GM19467 (cell line): ENCODE results near the gene MAST3.

Experiments used
- ATAC-seq: cut with Tn5 transposase; IDR thresholded peaks from one replicate; pipeline ENCODE4 v1.9.1; 2021; ENCODE audit warnings: mild to moderate bottlenecking, moderate library complexity; ENCODE audit not compliant: unreplicated experiment

Gene MAST3

DNA sequence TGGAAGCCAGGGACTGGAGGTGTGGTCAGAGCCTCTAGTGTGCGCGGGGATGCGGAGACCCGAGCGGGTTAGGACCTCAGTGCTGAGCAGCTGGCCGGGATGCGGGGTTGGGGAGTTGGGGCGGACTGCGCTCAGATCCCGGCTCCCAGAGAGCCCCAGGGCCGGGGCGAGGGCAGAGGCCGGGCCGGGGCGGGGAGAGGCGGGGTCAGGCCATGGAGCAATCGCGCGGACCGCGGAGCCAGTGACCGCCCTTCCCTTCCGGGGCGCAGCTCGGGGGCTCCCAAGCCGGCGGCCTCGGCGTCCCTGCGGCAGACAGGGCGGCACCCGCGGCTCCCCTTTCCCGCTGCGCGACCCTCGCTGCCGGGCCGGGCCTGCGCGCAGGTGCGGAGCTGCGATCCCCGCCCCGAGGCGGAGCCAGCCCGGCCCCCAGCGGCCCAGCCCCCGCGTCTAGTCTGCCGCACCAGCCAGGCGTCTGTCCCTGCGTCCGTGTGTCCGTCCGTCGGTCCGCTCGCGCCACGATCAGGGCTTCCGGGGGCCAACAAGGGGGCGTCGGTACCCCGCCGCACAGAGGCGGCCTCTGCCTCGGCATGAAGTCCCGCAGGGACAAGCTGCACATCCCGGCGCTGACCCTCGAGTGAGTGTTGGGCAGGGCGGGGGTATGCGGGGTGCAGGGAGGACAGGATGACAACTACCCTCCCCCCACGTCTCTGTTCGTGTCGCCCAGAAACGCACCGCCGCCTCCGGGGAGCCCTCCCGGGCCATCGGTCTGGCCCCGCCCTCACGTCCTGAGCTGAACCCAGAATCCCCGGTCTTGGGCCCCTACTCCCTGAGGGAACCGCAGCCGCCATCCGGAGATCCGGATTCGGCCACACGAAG lies 12.4 kb downstream of the MAST3 start:
- ATAC-seq, result no peak

DNA sequence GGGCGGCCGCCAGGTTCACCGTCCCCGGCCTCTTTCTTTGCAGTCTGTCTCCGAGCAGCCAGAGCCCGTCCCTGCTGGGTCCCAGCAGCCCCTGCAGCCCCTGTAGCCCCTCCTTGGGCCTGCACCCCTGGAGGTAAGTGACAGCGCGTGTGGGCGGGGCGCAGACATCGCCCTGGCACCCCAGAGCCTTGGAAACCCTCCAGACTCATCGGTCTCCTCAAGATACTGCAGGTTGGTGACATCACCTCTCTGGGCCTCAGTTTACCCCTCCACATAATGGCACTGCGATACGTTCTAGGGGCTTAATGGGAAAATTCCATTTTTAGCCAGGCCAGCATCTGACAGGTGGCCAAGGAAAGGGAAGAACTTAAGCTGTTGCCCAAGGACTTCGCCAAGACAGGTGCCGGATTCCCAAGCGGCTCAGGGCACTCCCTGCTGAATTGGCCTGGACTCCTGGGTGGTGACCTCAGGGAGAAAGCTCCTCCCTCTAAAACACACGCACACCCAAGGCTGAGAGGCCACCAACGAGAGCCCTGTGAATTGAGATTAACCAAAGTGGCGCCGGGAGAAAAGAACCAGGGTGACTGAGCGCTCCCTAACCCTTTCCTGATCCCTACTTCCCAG lies 13.1 kb downstream of the MAST3 start:
- no peak for ATAC-seq

DNA sequence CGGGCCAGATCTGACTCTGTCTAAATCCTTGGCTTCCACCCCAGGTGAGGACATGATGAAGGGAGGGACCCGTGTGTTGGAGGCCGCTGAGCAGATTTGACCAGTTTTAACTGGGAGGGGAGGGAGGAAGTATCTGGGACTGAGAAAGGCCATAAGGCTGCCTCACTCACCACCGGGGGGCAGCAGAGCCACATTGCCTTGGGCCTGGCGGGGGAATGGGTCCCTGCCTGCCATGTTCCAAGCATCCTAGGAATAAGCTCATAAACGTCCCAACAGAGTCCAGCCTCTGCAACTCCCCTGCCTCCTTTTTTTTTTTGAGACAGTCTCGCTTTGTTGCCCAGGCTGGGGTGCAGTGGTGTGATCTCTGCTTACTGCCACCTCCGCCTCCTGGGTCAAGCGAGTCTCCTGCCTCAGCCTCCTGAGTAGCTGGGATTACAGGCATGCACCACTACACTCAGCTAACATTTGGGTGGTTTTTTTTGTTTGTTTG lies 15.5 kb downstream of the MAST3 start:
- no peak for ATAC-seq

DNA sequence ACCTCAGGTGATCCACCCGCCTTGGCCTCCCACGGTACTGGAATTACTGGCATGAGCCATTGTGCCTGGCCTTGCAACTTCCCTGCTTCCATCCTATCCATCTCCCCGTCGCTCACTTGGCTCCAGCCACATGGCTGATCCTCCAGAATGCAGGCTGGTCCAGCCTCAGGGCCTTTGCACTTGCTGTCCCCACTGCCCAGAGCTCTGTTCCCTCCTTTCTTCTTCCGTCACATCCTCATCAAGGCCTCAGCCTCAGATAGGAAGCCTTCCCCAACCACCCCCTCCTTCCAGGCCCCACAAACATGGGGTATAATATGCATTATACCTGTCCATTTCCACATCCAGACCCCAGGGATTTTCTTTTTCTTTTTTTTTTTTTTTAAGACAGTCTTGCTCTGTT lies 16.2 kb downstream of the MAST3 start:
- ATAC-seq, result no peak

DNA sequence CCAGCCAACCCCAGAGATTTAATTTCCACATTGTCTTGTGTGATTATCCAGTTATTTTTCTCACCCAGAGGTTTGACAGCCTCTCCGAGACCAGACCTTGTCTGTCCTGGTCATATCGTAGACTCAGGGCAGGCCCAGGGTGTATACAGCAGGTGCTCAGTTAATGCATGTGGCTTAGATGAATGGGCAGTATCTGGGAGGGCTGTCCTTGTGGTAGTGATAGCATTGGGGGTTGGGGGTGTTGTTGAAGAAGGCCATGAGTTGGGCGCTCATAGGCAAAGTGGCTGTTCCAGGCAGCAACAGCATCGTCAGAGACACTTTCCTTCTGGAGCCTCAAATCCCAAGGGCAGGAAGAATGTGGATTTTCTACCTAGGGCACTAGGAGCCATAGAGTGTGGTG lies 16.9 kb downstream of the MAST3 start:
- no peak for ATAC-seq

DNA sequence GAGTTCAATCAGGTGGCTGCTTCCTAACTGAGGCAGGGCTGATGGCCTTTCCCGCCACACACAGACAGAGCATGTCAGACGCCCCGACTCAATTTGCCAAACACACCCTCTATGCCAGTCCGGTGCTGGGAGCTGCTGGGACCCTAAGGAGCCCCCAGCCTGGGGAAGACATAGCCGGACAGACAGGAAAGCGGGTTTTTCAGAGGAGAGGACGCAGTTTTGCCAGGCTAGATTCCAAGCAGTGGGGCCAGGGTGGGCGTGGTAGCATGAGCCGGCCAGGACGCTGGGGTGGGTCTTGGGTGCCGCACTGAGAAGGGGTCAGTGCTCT lies 19.8 kb downstream of the MAST3 start:
- no peak for ATAC-seq

DNA sequence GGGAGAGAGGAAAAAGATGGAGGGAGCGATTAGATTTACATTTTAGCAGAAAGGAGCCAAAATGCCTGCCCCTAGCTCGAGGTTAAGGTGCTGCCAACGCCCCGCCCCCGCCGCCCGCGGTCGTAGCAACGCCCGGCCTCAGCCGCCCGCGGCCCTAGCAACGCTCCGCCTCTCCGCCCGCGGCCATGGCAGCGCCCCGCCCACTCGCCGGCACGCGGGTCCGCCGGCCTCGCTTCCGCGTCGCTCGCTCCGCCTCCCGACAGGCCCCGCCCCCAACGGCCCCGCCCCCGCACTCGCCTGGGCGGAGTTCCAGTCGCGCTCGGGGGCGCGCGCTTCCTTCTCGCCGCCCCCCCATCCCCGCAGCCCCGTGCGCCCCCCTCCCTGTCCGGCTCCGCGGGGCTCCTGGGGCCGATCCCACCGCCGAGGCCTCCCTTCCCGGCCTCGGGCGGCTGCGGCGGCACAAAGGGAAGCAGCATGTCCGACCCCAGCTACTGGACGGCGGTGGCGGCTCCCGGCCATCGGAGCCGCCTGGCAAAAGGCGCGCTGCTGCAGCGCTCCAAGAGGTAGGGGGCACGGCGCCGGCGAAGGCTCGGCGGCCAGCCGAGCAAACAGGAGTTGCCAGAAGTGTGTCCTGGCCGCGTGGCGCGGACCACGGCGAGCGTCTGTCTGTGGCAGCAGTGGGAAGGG lies 20.3 kb downstream of the MAST3 start:
- peak; percentile 72 for ATAC-seq

DNA sequence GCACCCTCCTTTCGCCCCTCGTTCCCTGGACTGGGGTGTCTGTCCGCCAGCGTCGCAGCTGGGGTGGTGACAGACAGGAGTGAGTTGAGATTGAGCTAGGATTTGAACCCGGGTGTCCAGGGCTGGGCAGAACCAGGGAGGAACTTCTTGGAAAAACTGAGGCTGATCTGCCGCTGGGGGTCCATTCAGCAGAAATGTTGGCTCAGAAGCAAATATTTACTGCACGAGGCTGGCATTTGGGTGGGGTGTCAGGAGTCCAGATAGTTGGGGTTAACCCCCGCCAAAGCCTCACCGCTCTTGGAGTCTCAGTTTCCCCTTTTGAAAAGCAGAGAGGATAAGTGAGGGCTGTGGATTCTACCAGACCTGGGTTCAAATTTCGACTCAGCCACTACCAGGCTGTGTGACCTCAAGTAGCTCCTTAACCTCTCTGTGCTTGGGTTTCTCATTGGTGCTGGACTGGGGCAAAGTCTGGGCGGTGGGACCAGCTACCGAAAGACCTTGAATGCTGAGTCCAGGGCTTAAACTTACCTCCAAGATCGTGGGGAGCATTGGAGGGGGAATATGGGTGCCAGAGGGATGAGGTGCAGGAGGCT lies 20.9 kb downstream of the MAST3 start:
- no peak for ATAC-seq

DNA sequence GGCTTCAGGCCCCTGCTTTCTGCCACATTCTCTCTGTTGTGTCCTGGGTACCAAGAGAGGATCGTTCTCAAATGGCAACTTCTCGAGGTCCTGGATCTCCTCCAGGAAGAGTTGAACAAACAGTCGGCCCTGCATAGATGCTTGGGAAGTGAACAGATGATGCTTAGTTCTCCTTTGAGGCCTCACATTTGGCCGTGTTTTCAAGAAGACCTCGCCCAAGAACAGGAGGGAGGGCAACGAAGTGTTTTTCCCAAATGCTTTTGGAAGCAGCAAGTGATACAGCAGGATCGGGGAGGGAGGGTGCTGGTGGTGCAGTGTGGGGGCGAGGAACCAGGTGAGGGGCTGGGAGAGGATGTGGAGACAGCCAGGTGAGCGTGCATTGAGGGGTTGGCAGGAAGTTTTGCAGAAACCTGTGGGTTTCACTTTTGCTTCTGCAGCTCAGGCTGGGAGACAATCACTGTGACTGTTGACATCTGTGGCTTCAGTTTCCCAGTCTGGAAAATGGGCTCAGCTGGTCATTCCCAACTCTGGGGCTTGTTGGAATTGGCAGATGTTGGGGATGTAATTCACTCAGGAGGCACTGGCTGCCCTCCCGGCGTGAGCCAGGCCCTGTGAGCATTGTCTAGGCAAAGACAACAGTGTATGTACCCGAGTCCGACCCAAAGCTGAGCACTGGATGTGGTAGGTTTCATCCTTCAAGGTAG lies 21.6 kb downstream of the MAST3 start:
- no peak for ATAC-seq

DNA sequence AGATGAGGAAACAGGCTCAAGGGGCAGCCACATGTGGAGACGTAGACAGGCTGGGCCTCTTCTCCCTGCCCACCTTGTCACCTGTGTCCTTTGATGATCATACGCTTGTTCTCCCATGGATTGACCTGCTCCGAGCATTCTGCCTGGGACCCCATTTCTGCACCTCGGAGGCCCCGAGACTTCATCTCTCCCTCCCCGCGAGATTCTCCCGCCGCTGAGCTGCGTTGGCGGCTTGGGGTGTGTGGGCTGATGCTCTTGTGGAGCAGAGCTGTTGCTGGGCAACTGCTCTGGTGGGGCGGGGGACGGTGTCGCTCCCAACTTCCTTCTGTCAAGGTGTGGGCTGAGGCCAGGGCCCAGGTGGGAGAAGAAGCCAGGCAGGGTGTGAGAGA lies 22.1 kb downstream of the MAST3 start:
- no peak for ATAC-seq

DNA sequence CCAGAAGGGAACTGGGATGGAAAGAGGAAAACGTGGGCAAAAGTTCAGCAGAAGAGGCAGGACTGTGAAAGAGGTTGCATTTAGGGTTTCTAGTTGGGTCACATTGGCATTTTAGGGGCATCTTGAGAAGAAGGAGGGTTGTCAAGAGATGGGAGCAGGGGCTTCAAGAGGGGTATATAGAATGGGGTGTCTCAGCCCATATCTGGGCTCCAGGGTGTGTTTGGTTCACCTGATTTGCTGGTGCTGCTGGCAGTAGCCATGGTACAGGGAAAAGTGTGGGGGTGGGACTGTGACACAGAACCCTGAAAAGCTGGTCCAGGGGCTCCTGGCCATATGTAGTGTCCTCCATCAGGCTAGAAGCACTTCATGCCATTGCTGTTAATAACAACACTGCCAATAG lies 22.5 kb downstream of the MAST3 start:
- no peak for ATAC-seq

DNA sequence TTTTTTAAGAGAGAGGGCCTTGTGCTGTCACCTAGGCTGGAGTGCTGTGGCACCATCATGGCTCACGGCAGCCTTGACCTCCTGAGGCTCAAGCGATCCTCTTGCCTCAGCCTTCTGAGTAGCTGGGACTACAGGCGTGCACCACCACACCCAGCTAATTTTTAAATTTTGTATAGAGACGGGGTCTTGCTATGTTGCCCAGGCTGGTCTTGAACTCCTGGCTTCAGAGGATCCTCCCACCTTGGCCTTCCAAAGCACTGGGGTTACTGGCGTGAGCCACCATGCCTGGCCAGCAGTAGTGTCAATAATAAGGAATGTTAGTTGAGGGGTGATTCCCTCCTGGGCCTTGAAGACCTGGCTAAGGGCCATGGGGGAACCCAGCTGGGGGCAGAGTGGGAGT lies 23.6 kb downstream of the MAST3 start:
- no peak for ATAC-seq

DNA sequence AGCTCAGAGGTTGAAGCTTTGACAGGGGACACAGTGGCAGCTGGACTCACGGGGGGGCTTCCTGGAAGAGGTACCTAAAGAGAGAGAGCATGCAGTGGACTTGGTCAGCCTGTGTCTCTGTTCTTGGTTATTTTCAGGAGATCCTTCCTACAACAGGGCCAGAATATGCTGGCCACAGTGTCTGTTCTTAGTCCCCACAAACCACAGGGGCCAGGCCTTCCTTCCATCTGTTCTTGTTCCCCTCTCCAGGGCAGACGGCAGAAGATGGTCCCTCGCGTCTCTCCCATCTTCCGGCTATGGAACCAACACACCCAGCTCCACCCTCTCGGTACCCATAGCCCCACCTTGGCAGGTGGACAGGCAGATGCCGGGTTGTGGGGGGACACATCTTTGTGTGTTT lies 24.8 kb downstream of the MAST3 start:
- no peak for ATAC-seq

DNA sequence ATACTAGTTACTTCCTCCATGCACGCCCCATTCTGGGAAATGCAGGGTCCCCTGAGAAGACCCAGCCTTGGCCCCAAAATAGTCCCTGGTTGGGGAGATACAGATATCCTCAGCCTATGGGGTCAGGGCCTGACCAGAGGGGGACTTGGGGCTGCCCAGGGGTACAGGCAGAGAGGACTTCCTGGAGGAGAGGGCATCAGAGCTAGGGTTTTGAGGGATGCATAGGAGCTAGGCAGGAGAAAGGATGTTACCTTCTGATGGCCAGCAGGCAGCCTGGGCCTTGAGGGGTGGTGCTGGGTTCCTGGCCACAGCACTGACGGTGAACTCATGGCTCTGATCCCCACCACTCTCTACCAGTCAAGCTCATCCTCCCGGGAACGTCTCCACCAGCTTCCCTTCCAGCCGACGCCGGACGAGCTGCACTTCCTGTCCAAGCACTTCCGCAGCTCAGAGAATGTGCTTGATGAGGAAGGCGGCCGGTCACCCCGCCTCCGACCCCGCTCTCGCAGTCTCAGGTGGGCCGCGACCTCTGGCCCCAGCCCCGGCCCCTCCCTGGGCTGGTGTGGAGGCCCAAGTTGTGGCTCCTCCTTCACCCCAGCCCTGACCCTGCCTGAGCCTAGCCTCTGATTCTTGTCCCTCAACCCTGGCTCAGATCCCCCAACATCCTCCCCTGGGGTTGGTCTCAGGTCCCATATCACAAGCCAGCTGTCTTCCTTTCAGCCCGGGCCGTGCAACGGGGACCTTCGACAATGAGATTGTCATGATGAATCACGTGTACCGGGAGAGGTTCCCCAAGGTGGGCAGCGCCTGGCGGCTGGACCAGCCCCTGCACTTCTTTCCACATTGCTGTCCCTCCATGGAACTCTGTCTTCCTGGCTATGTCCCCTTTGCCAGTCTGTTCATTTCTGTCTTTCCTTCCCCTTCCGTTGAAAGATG lies 25.6 kb downstream of the MAST3 start:
- no peak for ATAC-seq

DNA sequence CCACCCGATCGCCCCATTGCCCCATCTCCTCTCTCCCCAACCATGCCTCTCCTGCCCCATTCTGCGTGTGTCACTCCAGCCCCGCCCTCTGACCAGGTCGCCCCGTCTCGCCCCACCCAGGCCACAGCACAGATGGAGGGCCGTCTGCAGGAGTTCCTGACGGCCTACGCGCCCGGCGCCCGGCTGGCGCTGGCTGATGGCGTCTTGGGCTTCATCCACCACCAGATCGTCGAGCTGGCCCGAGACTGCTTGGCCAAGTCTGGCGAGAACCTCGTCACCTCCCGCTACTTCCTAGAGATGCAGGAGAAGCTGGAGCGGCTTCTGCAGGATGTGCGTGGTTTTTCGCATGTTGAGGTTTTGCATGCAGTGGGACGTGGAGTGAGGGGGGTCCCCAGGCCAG lies 26.2 kb downstream of the MAST3 start:
- ATAC-seq, result no peak

DNA sequence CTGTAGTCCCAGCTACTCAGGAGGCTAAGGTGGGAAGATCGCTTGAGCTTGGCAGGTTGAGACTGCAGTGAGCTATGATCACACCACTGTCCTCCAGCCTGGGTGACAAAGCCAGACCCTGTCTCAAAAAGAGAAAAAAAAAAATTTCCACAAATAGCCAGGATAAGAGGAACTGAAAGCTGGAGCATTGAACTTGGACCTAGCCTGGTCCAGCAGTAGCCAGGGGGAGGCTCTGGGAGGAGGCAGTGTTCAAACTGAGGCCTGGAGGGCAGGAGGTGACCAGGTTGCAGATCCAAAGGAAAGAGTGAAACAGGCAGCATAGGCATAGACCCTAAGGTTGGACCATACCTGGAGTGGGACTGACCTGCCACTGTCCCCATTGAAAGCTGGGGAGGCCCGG lies 28.5 kb downstream of the MAST3 start:
- no peak for ATAC-seq

DNA sequence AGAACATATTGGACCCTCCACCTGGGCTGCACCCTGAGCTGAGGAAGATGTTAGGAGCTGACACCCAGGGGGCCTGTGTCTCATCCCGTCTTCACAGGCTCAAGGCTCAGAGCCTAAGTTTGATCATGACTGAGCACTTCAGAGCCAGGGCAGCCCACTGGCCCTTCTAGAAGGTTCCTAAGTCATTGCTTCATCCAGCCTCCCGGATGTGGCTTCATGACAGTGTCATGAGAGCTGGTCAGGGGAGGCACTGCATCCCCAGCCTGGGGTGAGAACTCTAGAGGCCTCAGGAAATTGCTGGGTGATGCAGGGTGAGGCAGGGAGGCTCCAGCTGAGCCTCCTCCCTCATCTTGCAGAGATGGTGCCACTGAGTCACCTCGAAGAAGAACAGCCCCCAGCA lies 30.5 kb downstream of the MAST3 start:
- ATAC-seq, result no peak

DNA sequence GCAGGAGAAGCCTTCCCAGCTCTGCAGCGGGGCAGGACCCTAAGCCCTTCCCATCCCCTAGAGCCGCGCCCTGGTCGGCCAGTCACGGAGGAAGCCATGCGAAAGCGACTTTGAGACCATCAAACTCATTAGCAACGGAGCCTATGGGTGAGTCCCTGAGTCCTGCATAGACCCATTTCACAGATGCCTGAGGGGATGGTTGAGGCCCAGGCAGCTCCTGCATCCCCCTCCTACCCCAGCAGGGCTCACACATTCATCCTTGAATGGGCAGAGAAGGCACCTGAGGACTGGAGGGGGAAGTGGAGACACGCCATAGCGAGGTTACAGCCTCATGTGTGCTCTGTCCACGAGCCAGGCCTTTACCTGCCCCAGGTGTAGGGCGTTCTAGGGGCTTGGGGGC lies 31.2 kb downstream of the MAST3 start:
- ATAC-seq, result no peak

DNA sequence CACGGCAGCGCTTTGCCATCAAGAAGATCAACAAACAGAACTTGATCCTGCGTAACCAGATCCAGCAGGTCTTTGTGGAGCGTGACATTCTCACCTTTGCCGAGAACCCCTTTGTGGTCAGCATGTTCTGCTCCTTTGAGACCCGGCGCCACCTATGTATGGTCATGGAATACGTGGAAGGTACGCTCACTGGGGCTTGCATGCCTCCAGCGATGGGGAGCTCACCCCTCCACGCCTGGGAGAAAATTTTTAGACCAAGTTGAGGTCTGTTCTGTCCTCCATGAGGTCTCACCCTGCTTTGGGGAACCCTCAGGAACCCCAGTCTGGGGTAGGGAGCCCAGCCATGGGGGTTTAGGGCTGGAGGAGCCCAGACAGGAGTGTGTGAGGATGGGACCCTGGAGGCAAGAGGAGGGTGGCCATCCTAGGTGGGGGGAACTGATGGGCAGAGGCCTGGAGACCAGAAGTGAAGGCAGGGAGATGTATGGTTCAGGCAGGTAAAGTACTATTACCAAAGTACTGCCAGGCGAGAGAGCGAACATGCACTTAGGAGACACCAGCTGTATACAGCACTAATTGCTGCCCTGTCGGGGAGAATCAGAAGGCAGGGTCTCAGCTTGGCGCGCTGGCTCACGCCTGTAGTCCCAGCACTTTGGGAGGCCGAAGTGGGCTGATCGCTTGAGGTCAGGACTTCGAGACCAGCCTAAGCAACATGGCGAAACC lies 33.1 kb downstream of the MAST3 start:
- no peak for ATAC-seq
